NCI-H1930 (cell line): ENCODE measurements around the gene SAMD1.
A peak's percentile ranks its signal among the peaks of the same experiment; 100 is the strongest.

Experiments used
- DNase-seq, 2 experiments: peaks; one replicate each; lab custom pipeline; 2025; lab: John Stamatoyannopoulos, UW

The SAMD1 gene

DNA sequence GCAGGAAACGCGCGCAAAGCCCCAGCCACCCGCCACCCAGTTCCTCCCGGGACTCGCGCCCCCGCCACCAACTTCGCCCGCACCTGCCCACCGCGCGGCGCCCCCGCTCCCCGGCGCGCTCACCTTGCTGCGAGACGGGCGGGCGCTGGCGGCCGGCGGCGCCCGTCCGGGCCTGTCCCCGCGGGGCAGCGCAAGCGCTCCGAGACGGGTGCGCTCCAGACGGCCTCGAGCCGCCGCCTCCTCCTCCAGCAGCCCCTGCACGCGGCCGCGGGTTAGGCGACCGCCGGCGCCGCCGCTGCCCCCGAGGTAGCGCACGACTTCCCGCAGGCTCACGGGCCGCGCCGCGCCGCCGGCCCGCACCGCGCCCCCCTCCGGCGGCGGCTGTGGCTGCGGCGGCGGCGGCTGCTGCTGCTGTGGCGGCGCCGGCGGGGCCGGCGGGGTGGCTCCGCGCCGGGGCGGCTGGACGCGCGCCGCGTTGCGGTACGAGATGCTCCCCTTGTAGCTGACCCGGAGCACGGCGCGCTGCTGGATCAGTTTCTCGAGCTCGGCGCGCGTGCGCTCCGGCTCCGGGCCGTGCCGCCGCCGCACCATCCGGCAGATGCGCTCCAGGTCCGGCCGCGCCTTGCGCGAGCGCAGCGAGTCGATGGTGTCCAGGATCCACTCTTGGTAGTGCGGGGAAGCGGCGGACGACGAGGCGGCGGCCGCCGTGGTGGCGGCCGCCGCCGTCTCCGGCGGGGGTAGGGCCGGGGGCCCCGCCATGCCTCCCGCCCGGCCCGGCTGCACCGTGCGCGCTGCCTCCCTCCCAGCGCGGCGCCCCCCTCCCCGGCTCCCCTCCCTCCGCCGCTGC is 666 bp downstream of the SAMD1 start:
- DNase-seq, result peak in 1 of 2 experiments; percentile 32

DNA sequence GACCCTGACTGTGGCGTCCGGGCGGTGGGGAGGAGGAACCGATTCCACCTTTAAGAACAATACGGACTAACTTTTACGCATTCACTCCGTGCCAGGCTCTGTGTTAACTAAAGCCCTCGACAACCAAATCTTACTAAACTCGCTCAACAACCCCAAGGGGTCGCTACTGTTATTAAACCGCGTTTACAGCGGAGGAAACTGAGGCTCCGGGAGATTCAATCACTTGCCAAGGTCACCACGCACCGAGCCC is 1.2 kb downstream of the SAMD1 start:
- DNase-seq, result no peak

DNA sequence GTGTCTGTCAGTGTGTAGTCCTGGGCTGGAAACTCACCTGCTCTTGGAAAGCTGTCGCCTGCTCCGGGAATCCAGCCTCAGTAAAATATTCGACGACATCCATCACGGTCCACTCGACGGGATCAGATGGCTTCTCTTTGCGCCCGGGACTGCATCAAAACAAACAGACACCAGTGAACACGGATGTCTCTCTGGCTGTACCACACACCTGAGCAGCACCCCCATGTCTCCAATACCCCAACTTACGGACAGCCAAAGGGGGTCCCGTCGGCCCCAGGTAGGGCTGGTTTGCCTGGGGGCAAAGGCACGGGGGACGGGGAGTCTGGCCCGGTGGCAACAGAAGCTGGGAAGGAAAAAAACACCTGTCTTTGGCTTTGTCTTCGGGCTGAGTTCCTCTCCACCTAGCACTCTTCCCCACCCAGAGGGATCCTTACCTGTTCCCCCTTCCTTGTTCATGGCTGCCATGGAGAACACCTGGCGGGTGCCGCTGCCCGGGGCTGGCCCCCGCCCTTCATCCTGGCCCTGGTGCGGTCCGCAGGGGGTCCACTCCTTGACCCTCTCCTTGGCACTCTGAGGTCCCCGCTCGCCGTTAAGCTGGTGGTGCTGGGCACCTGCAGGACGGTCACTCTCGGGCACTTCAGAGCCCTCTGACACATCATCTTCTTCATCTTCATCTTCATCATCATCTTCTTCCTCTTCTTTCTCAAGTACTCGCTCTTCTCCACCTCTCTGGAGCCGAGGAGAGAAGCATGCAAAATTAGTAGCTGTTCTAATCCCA is 1.7 kb downstream of the SAMD1 start:
- no peak for DNase-seq

DNA sequence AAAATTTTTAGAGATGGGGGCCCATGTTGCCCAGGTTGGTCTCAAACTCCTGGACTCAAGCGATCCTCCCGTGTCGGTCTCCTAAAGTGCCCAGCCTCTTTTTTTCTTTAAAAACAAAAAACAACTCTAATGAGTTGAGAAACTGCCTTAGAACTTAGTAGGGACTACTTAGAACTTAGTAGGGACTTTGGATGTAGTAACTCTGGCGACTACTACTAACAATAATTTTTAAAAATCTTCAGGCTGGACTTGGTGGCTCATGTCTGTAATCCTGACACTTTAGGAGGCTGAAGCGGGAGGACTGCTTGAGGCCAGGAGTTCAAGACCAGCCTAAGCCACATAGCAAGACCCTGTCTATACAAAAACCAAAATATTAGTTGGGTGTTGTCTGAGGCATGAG is 4.5 kb downstream of the SAMD1 start:
- DNase-seq, result no peak

DNA sequence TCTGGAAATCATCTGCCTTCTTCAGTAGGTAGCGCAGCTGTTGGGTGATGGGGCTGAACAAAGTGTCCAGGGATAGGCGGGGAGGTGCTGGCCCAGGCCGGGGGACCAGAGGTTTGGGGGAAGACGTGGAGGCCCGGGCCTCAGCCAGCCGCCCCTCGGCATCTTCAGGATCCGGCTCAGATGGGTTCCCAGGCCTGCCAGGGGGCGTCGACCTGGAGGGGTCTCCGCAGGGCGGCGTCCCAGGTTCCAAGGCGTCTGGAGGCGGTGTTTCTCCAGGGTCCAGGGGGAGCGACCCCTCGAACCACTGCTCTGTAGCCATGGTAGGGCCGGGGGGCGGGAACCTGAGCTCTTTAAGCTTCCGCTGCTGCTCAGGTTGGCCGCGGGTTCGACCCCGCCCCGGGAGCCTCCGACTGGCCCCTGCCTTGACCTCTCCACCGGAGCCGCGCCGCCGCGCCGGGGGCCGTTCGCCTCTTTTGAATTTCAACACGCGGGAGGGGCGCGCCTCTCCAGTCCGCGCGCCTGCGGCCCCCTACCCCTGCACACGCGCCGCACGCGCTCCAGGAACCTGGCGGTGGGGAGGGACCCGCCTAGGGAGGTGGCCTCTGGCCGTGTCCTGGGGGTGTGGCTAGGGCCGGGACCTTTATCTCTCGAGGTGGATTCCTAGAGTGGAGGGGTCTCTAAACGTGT is 5.1 kb downstream of the SAMD1 start, which contains the start of gene C19orf67:
C19orf67 (minus strand) TSS at position 475 of the 687 bp plus-strand sequence; CDS start at position 319, 156 bp downstream.
- DNase-seq, result no peak

DNA sequence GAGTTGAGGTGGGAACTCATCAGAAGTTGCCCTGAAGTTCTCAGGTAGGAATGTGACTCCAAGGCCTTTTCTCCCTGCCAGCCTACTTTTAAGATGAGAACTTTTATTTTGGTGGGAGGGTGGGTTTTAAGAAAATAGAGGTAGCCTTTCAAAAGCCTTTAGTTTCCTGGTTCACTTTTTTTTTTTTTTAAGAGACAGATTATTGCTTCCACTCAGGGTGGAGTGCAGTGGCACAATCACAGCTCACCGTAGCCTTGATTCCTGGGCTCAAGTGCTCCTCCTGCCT is 7.9 kb downstream of the SAMD1 start:
- no peak for DNase-seq

DNA sequence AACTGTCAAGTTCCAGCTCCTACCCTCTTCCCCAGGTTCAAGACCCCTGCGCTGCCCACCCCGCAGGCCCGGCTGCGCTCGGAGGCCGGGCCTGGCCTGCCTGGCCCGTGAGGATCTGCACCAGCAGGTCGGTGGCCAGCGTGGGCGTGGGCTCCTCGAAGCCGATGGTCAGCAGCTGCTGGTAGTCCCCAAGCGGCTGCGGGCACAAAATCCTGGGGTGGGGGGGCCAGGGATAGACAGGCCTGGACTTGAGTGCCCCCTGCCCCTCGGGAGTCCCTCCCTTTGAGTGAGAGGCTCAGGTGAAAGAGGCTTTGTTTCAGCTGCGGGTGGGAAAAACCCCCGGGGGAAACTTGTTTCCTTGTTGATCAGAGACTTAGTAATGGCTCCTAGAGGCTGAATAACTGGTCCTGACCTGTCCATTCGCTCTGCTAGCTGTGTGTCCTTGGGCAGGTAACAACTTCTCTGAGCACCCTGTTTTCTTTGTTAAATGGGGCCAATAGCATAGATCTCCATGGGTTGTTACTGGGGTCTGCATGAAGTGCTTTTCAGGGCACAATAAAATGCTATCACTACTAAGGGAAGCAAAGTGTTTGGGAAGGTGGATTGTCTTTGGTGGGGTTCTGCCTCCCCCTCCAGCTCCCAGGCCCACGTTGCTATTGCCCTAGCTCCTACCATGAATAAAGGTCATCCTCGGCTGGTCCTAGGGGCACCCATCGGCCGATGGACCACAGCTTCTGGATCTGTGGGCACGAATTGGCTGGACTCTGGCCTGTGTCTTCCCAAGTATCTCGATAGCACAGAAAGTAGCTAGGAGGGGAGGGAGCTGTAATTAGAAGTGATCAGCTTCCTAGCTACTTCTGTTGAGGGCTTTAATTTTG is 8.5 kb downstream of the SAMD1 start:
- DNase-seq, result no peak

DNA sequence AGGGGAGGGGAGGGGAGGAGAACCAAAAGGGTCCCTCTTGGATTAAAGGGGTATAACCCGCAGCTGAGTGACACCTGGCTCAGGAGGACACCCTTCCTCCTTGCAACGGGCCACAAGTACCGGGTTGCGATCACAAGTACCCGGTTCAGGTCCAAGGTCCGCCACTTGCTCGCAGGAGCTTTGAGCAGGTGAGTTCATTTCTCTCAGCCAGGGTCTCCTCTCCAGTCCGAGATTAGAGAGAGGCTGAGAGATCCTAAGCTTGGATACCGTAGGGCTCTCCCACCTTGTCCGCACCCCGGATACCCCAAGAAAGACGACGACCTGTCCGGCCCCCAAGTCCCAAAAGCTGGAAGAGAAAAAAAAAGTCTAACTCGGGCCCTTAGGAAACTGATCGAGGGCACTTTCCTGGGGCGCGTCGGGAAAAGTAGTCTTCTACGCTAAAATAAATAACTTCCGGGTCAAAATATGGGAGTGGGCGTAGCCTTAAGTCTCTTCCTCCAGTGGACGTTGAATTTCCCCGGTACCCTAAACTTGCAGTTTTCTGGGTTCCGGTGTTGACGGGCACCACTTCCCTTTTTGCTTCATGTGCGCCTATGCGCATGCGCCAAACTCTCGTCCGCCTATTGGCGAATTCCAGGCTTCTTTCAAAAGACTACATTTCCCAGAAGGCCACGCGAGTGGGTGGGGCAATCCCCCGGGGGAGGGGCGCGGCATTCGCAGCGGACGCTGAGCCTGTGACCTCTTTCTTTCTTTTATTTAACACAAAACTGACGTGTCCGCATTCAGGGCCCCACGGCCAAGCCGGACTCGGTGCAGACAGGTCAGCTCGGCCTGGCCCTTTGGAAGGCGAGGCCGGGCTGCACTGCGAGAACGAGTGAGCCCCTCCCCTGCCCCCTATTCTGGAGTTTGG is 9.4 kb downstream of the SAMD1 start:
- peak; percentile 94 to 96 for DNase-seq

DNA sequence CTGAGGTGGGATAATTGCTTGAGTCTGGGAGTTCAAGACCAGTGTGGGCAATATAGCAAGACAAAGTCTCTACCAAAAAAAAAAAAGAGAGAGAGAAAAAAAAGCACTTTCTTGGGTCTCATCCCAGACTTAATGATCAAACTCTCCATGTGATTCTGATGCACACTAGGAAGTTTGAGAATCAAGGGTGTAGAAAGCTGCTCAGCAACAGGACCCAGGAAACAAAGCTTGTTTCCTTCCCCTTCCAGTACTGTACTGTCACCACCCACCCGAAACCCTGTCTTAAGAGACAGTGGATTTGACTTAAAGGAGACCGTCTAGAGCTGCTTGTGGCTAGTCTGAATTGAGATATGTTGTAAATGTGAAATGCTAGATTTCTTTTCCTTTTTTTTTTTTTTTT is 12.1 kb downstream of the SAMD1 start:
- no peak for DNase-seq

DNA sequence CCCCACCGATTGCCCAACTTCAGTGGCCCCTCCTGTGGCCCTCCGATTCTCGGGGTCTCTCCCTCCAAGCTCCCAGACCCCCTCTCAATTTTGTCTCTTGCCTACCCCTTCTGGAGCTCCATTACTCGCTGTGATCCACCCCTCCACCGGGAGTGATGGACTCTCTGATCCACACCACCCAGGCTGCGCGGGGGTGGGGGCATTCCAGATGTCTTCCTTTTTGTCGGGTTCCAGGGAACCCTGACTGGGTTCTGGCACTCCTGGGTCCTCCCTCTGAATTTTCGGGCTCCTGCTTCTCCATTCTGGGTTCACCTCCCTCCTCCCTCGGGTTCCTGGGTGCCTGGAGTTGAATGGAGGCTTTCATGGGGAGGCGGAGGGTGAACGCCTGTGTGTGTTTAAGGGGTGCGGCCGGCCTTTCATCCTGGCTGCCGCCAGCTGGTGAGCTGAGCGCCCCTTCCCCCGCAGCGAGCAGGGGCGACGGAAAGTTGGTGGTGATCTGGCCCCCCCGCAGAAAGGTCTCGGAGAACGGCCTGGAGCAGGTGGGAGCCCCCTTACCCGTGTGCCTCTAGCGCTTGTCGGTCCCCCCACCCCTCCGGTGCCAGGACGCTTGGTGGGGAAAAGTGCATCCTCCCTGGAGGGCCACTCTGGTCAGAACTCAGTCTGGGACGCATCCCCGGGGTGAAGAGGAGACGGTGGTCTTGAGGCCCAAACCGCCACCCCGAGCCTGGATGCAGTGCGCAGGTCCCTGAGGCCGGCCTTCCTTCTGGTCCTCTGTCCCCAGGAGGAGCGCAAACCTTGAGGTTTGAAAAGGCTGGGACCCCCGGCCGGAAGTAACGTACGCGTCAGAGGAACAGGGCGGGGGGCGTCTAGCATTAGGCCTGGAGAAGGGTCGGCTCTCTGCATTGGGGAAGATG is 16.4 kb downstream of the SAMD1 start:
- DNase-seq, result no peak

DNA sequence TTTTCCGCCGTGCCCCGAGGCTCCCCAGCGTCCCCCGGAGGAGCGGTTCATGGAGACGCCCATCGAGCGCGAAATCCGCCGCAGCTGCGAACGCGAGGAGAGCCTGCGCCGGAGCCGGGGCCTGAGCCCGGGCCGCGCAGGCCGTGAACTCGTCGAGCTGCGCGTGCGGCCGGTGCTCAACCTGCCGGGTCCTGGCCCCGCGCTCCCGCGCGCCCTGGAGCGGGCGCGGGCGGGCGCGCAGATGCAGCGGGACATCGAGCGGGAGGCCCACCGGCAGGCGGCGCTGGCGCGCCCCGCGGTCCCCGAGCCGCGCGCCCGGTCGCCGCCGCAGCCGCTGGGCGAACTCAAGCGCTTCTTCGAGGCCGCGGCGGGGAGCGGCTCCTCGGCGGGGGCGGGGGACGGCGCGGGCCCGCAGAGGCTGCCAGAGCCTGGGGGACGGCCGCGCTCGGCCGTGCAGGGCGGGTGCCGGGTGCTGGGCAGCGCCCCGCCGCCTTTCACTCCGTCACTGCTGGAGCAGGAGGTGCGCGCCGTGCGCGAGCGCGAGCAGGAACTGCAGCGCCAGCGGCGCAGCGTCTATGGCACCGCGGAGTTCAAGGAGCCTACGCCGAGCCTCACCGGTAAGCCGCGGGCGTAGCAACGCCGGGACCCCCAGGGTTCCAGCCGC is 17.2 kb downstream of the SAMD1 start:
- peak; percentile 23 to 64 for DNase-seq

DNA sequence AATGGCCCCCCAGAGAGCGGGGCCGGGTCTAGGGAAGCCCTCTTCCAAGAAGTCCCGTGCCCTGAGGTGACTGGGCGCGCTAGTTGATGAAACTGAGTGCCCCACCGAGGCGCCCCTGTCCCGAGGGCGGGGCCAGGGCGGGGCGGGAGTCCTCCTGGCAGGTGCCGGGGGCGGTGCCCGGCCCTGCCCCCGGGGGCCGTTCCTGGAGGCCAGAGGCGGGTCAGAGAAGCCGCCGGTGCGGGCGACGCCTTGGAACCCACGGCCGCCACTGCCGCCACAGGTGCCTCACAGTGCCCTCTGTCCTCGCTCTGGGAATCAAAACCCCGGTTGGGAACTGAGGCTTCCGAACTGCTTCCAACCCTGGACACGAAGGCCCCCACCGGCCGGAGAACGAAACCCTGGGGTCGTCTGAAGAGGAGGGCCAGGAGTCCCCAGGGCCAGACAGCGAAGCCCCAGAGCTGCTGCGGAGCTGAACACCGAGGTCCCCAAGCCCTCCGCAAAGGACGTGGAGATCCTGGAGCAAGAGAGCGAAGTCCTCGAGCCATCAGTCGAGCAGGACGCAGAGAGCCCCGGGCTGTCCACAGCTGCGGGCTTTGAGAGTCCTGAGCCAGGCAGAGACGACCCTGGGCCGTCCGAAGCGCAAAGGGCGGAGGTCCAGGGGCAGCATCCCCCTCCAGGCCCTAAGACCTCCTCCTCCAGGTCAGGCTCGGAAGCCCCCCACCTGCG is 17.9 kb downstream of the SAMD1 start, which contains the start of gene MISP3:
MISP3 (plus strand) TSS at position 252 of the 726 bp plus-strand sequence. CDS start 524 bp downstream, outside the sequence.
- peak in 1 of 2 experiments; percentile 61 for DNase-seq

DNA sequence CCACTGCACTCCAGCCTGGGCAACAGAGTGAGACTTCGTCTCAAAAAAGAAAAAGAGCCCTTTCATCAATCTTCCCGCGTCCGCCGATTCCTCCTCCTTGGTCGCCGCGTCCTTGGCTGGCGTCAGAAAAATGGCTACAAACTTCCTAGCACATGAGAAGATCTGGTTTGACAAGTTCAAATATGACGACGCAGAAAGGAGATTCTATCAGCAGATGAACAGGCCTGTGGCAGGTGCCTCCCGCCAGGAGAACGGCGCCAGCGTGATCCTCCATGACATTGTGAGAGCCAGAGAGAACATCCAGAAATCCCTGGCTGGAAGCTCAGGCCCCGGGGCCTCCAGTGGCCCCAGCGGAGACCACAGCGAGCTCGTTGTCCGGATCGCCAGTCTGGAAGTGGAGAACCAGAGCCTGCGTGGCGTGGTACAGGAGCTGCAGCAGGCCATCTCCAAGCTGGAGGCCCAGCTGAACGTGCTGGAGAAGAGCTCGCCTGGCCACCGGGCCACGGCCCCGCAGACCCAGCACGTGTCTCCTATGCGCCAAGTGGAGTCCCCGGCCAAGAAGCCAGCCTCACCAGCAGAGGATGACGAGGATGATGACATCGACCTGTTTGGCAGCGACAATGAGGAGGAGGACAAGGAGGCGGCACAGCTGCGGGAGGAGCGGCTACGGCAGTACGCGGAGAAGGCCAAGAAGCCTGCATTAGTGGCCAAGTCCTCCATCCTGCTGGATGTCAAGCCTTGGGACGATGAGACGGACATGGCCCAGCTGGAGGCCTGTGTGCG is 20.1 kb downstream of the SAMD1 start:
- DNase-seq, result no peak

DNA sequence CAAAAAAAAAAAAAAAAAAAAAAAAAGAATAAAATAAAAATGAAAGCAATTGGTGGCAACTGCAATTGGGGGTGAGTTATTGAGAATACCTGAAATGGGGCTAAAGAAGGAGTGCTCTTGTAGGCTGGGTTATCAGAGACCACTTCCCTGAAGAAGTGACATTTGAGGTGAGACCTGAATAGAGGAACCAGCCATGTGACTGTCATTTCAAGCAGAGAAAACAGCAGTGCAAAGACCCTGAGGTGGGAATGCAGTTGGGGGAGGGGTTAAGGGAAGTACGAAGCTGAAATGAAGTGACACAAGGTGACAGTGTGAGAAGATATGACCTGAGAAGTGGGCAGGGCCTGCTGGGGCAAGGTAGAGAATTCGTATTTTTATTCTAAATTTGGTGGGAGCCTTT is 24.4 kb downstream of the SAMD1 start:
- DNase-seq, result no peak

DNA sequence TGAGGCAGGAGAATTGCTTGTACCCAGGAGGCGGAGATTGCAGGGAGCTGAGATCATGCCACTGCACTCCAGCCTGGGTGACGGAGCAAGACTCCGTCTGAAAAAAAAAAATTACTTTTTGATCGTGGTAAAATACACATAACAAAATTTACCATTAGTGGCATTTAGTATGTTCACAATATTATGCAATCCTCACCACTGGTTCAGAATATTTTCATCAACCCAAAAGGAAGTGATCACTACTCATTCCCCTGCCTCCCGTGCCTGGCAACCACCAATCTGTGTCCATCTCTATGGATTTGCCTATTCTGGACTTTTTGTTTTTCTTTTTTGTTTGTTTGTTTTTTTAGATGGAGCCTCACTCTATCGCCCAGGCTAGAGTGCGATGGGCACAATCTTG is 27.4 kb downstream of the SAMD1 start:
- no peak for DNase-seq

DNA sequence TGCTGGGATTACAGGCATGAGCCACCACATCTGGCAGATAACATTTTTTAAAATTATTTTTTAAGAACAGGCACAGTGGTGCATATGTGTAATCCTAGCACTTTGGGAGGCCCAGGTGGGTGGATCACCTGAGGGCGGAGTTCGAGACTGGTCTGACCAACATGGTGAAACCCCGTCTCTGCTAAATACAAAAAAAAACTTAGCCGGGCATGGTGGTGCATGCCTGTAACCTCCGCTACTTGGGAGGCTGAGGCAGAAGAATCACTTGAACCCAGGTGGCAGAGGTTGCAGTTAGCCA is 28.0 kb downstream of the SAMD1 start:
- no peak for DNase-seq

DNA sequence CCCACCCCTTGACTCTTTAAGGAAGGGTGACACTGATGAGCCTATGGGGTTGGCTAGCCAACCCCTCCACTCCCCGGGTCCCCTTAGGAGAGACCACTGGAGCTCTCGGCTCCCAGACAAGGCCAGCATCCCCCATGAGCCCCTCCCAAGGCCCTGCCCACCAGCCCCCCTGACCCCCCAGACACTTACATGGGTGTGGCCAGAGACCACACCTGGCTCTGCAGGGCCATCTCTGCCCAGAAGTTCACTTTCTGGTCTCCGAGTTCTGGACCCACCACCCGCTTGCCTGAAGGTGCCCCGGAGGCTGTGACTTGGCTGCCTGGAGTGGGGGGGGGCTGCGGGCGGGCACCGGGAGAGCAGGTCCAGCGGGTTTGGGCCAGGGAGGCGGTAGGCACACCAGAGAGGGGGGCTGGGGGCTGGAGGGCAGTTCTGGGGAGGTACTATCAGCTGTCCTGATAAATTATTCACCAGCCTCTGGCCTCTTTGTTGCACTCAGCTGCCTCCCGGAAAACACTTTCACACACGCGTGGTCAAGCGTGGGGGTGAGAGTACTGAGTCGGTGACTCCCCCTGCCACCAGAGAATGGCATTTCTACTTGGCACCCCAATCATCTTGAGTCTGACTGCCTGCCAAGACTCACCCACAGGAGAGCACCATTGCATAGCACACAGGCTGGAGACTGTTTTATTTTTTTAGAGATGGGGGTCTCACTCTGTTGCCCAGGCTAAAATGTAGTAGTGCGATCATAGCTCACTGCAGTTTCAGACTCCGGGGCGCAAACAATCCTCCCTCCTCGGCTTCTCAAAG is 28.6 kb downstream of the SAMD1 start, which contains the start of gene PALM3:
PALM3 (minus strand) TSS at position 326 of the 807 bp plus-strand sequence; CDS start at position 230, 96 bp downstream.
- DNase-seq, result no peak
